ENCODE data around the gene DTX3. TPM values are rescaled to one million over a fixed set of nuclear protein-coding genes. Genes with fewer than 3 reads are reported as not detected.

DTX3 gene
- total and polyA plus RNA-seq, 7 donors, result 1.2 to 68.4 (median 42.9) TPM

- no peaks in the 10 kb centered on the region for H3K9me3 ChIP-seq
- H3K4me1 ChIP-seq, result peaks cover 0 to 12% (median 9%) of the 10 kb centered on the region in 4 donors
- 70 to 84% methylated on average over 2 of the region's 2 CpGs for WGBS, 2 donors
- H3K27me3 ChIP-seq, result no peaks in the 10 kb centered on the region
- no peak for DNase-seq
- H3K36me3 ChIP-seq, result peaks cover 7 to 65% (median 19%) of the 10 kb centered on the region in 4 donors
- TF ChIP-seq EP300 (IDR thresholded peaks at IDR 0.05) (no peak), POLR2AphosphoS5 (IDR thresholded peaks at IDR 0.05) (no peak), POLR2A (IDR thresholded peaks at IDR 0.05) (no peak)
- TF ChIP-seq, protein P1, sequence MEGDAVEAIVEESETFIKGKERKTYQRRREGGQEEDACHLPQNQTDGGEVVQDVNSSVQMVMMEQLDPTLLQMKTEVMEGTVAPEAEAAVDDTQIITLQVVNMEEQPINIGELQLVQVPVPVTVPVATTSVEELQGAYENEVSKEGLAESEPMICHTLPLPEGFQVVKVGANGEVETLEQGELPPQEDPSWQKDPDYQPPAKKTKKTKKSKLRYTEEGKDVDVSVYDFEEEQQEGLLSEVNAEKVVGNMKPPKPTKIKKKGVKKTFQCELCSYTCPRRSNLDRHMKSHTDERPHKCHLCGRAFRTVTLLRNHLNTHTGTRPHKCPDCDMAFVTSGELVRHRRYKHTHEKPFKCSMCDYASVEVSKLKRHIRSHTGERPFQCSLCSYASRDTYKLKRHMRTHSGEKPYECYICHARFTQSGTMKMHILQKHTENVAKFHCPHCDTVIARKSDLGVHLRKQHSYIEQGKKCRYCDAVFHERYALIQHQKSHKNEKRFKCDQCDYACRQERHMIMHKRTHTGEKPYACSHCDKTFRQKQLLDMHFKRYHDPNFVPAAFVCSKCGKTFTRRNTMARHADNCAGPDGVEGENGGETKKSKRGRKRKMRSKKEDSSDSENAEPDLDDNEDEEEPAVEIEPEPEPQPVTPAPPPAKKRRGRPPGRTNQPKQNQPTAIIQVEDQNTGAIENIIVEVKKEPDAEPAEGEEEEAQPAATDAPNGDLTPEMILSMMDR (IDR thresholded peaks at IDR 0.05), result no peak
- H3K4me3 ChIP-seq, result no peak overlapping the region
- no peak overlapping the region for H3K27ac ChIP-seq
- intact Hi-C loops (cut with DNase I), result no loop called here
Observed at GRCh38 chr12:57600395-57600794, 4.2 kb upstream of the DTX3 start.

DNA sequence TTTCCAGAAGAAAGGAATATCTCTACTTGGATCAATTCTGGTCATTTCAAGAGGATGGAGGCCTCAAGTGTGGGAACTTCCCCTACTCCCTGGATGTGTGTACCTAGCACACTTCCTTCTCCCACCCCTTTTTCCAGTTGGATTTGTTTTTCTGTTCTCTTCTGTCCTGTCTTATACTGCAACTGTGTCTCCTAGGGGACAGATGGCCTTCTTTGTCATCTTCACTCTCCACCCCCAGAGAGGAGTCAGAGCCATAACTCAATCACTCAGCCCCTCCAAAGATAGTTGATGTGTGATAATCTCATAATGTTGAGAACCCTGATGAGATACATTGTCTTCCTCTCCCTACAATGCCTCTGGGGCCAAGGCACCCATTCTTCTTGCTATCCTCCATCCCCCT lies 2.1 kb upstream of the DTX3 start:
- Histone ChIP-seq H3K4me1 (peaks cover 0 to 23% (median 21%) of the 10 kb centered on the region in 4 donors), H3K27ac (peak overlapping the region; percentile 31 to 99 (median 98)), H3K27me3 (no peaks in the 10 kb centered on the region), H3K36me3 (peaks cover 7 to 56% (median 27%) of the 10 kb centered on the region in 4 donors), H3K9me3 (no peaks in the 10 kb centered on the region), H3K4me3 (no peak overlapping the region)
- intact Hi-C loops (cut with DNase I), result no loop called here
- no peak for DNase-seq
- TF ChIP-seq POLR2AphosphoS5 (IDR thresholded peaks at IDR 0.05), result no peak
- TF ChIP-seq, protein P1 (IDR thresholded peaks at IDR 0.05), result no peak
- no peak for TF ChIP-seq EP300 (IDR thresholded peaks at IDR 0.05)
- no peak for TF ChIP-seq POLR2A (IDR thresholded peaks at IDR 0.05)

DNA sequence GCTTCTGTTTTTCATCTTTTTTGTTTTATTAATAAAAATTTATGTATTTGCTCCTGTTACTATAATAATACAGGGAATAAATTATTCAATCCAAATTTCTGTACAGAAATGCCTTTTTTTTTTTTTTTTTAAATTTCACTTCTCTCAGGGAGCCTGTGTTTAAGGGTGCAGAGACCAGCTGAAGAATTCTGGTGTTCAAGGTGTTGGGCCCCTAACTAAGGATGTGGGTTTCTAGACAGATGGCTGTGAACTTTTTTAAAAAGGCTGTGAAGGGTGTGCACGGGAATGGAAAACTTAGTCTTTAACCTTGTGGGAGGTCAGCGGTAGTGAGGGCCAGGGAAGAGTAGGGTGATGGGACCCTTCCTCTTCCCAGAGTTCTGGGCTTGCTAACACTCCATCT lies 1.3 kb upstream of the DTX3 start:
- Histone ChIP-seq H3K4me1 (peaks cover 0 to 23% (median 21%) of the 10 kb centered on the region in 4 donors), H3K9me3 (no peaks in the 10 kb centered on the region), H3K4me3 (peak overlapping the region in 1 of 4 donors; percentile 90), H3K27ac (peak overlapping the region; percentile 97 to 99 (median 98)), H3K27me3 (no peaks in the 10 kb centered on the region), H3K36me3 (peaks cover 7 to 58% (median 26%) of the 10 kb centered on the region in 4 donors)
- WGBS, 2 donors, result 61 to 94% methylated on average over 2 of the region's 2 CpGs
- no peak for TF ChIP-seq POLR2AphosphoS5 (IDR thresholded peaks at IDR 0.05)
- no peak for TF ChIP-seq POLR2A (IDR thresholded peaks at IDR 0.05)
- no peak for TF ChIP-seq EP300 (IDR thresholded peaks at IDR 0.05)
- TF ChIP-seq, protein P1 (IDR thresholded peaks at IDR 0.05), result no peak
- intact Hi-C loops (cut with DNase I), result no loop called here
- DNase-seq, result no peak

DNA sequence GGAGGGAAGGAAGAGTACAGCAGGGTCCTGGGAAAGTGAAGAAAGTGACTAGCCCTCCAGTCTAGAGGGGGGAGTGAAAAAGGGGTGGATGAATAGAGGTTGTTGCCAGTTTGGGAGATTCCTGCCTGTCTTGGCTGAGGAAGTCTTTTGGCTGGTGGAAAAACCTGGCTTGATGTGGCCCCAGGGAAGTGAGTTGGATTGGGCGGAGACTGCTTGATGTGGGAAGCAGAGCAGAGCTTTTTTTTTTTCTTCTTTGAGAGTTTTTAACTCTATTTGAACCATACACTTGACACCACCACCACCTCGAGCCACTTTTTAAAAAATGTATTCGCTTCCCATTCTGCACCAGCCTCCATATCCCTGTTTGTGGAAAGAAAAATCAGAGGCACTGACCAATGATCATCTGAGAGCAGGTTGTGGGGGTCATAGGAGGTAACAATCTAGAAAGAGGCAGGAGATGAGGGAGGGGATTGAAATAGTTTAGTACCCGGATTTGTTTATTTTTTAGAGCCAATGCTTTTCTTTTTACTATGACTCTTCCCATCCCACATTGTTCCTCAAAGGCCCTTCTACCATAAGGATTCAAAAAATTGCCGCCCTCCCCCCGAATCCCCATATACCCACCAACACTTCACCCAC lies 690 bp upstream of the DTX3 start:
- 37 to 43% methylated on average over 6 of the region's 6 CpGs for WGBS, 2 donors
- Histone ChIP-seq H3K4me1 (peaks cover 0 to 25% (median 24%) of the 10 kb centered on the region in 4 donors), H3K36me3 (peaks cover 7 to 57% (median 27%) of the 10 kb centered on the region in 4 donors), H3K27me3 (no peaks in the 10 kb centered on the region), H3K9me3 (no peaks in the 10 kb centered on the region), H3K4me3 (peak overlapping the region; percentile 69 to 90 (median 76)), H3K27ac (peak overlapping the region; percentile 97 to 99 (median 98))
- peak; percentile 90 for DNase-seq
- intact Hi-C loops (cut with DNase I), result no loop called here
- TF ChIP-seq, protein P1 (IDR thresholded peaks at IDR 0.05), result no peak
- TF ChIP-seq EP300 (IDR thresholded peaks at IDR 0.05) (no peak), POLR2A (IDR thresholded peaks at IDR 0.05) (no peak), POLR2AphosphoS5 (IDR thresholded peaks at IDR 0.05) (peak; percentile 25 to 57 (median 54))

All from sigmoid colon (tissue), 7 donors.